GM12801 (cell line): Measurements from ENCODE around the gene RMND5B.

Experiments used
- TF ChIP-seq, protein P1 (sequence below): IDR thresholded peaks from one replicate; pipeline ENCODE4 v1.5.1; 2011; ENCODE audit warnings: control low read depth; ENCODE audit not compliant: insufficient read length; ENCODE audit errors: extremely low read depth

RMND5B gene

DNA sequence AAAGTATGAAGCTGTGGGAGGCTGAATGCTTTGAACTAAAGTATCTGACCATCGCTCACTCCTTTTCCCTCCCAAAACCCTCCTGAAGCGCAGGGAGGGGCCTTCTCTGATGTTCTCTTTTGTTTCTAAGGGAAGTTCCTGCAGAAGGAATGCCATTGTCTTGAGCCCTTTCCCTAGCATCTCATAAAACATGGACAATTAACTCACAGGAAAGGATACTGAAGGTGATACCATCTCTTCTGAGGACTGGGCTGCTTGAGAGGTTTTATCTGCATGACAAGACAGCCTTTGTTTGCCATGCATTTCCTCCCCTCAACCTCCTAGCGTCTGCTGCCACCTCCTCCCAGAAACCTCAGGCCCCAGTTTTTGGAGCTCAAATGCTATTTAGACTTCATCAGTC is 4.3 kb upstream of the RMND5B start:
- TF ChIP-seq, protein P1, sequence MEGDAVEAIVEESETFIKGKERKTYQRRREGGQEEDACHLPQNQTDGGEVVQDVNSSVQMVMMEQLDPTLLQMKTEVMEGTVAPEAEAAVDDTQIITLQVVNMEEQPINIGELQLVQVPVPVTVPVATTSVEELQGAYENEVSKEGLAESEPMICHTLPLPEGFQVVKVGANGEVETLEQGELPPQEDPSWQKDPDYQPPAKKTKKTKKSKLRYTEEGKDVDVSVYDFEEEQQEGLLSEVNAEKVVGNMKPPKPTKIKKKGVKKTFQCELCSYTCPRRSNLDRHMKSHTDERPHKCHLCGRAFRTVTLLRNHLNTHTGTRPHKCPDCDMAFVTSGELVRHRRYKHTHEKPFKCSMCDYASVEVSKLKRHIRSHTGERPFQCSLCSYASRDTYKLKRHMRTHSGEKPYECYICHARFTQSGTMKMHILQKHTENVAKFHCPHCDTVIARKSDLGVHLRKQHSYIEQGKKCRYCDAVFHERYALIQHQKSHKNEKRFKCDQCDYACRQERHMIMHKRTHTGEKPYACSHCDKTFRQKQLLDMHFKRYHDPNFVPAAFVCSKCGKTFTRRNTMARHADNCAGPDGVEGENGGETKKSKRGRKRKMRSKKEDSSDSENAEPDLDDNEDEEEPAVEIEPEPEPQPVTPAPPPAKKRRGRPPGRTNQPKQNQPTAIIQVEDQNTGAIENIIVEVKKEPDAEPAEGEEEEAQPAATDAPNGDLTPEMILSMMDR, result no peak

DNA sequence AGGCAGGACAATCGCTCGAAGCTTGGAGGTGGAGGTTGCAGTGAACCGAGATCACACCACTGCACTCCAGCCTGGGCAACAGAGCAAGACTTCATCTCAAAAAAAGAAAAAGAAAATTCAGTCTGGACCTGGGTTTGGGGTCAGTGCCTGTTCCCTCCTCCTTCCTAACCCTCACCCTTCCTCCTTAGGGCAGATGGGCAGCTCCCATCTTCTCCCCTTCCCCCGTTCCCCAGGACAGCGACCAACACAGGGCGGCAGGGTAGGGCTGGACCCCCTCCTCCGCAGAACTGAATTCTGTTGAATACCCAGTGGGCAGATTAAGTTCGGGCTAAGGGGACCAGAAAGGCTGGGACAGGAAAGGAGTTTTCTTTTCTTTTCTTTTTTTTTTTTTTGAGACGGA is 1.5 kb upstream of the RMND5B start:
- TF ChIP-seq, protein P1, result no peak

DNA sequence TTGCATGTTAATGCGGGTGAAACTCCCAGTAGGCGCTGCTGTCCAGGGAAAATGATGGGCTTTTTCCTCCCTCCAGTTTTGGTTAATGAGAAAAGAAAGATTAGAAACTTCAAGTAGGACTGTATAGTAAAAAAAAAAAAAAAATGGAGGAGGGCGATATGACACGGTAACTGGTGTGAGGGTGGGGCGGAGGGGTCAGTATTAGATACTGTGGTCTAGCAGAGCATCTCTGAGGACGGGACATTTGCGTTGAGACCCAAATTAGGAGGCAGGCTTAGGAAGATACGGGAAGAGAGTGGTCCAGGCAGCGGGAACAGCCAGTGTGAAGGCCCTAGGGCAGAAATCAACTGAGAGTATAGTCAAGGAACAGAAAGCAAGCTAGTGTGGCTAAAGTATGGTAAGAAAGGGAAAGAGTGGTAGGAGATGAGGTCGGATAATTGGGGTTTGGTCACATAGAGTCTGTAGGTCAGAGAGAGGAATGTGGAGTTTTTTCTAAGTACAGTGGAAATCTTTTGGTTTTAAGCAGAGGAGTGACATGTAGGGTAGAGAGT is 707 bp downstream of the RMND5B start:
- TF ChIP-seq, protein P1, result no peak

DNA sequence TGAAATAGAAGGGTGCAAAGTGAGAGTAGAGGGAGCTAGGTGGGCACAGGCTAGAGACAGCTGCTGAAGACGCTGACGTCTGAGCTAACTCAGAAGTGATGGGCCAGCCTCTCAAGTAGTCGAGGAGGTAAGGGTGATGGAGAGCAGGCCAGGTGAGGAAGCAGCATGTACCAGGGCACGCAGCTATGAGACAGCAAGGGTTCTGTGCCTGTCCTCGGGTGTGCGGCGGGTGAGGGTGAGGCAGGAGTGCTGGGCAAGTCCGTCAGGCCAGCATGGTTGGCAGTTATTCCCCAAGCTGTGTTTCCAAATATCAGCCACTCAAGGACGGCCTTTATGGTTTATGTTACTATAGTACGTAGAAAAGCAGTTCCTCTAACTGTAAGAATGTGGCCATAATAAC is 6.2 kb downstream of the RMND5B start:
- TF ChIP-seq, protein P1, result no peak

DNA sequence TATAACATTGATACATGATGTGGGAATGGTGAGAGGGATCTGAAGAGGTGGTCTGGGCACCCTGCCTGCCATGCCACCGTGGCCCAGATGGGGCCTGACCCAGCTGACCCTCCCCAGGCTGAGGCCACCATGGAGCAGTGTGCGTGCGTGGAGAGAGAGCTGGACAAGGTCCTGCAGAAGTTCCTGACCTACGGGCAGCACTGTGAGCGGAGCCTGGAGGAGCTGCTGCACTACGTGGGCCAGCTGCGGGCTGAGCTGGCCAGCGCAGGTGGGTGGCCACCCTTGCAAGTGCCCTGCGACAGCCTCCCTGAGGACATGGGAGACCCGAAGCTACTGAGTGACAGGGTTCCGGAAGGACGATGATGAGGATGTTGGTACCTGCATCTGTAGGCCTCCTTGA is 7.2 kb downstream of the RMND5B start:
- TF ChIP-seq, protein P1, result no peak

DNA sequence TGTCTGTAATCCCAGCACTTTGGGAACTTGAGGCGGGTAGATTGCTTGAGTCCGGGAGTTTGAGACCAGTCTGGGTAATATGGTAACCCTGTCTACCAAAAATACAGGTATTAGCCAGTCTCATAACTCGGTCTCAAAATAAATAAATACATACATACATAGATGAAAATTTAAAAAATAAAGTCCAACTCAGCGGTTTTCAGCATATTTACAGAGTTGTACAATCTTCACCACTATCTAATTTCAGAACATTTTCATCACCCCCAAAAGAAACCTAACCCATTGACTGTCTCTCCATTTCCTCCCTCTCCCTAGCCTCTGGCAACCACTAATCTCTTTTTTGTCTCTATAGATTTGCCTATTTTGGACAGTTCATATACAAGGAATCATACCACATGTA is 10.7 kb downstream of the RMND5B start:
- TF ChIP-seq, protein P1, result no peak

DNA sequence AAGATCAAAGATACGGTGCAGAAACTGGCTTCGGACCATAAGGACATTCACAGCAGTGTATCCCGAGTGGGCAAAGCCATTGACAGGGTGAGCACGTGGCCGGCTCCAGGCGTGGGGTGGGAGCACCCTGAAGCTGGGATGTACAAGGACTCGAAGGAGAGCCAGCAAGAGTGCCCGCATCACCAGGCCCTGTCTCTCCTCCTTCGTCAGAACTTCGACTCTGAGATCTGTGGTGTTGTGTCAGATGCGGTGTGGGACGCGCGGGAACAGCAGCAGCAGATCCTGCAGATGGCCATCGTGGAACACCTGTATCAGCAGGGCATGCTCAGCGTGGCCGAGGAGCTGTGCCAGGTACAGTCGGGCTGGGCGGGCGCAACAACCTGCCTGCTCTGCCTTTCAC is 11.8 kb downstream of the RMND5B start:
- TF ChIP-seq, protein P1, result no peak

DNA sequence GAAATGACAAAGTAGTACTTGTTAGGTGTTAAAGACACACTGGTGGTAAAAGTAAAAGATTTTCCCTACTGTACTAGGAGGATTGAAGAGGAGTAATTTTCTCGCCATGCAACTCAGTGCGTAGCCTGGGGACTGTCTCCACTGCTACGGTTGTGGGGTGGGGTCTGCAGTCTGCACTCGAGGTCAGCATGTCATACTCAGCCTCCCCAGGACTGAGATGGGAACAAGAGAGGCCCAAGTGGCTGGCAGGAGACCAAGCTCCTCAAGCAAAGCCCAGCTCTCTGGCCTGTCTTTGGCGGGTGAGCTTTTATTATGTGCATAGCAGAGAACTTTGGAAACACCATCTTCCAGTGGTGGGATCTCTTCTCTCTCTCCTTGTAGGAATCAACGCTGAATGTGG is 12.4 kb downstream of the RMND5B start:
- TF ChIP-seq, protein P1, result no peak
